Spleen (tissue), 11 donors: Measurements from ENCODE around the gene ORC6. TPM values are rescaled to one million over a fixed set of nuclear protein-coding genes. Genes with fewer than 3 reads are reported as not detected.

Experiments
- DNase-seq: peaks from one replicate; pipeline ENCODE4 v3.0.0-alpha.2; 2020
- H3K27ac ChIP-seq, 8 donors: fragments of 200-600 bp; sonication (generic) in 7 of 8; 1 replicate in 4 of 8; 2 replicates in 4 of 8; pipeline versions ENCODE4 v1.5.0 to v1.8.0; 2016 to 2021; ENCODE audit warnings: inconsistent platforms in 4 of 8, mild to moderate bottlenecking in 4 of 8, moderate library complexity in 1 of 8
- H3K27me3 ChIP-seq, 7 donors: fragments of 200-600 bp; sonication (generic) in 6 of 7; replicated peaks in 1 of 7; 1 replicate in 4 of 7; 2 replicates in 3 of 7; pipeline versions ENCODE4 v1.5.0 to v1.8.0; 2016 to 2021; ENCODE audit warnings: inconsistent platforms in 3 of 7, mild to moderate bottlenecking in 1 of 7
- H3K36me3 ChIP-seq, 6 donors: fragments of 200-600 bp; sonication (generic) in 5 of 6; 1 replicate in 4 of 6; 2 replicates in 2 of 6; pipeline versions ENCODE4 v1.5.0 to v1.8.0; 2016 to 2021; ENCODE audit warnings: inconsistent platforms in 2 of 6
- H3K4me1 ChIP-seq, 6 donors: fragments of 200-600 bp; sonication (generic) in 5 of 6; 1 replicate in 3 of 6; 2 replicates in 3 of 6; pipeline versions ENCODE4 v1.5.0 to v1.8.0; 2016 to 2021; ENCODE audit warnings: inconsistent platforms in 3 of 6
- H3K4me3 ChIP-seq, 8 donors: fragments of 200-600 bp; sonication (generic) in 7 of 8; 1 replicate in 4 of 8; 2 replicates in 4 of 8; pipeline versions ENCODE4 v1.5.0 to v1.8.0; 2016 to 2021; ENCODE audit warnings: inconsistent platforms in 4 of 8, mild to moderate bottlenecking in 4 of 8, moderate library complexity in 2 of 8
- H3K9me3 ChIP-seq, 8 donors: fragments of 200-600 bp; sonication (generic) in 7 of 8; 1 replicate in 4 of 8; 2 replicates in 4 of 8; pipeline versions ENCODE4 v1.5.0 to v1.8.0; 2016 to 2021; ENCODE audit warnings: inconsistent platforms in 4 of 8
- CTCF ChIP-seq, 11 experiments: fragments of 200-600 bp in 7 of 11; fragments of 450-650 bp in 4 of 11; sonication (generic) in 4 of 11; IDR thresholded peaks in 8 of 11; conservative IDR thresholded peaks in 3 of 11; 1 replicate in 7 of 11; 2 replicates in 4 of 11; pipeline versions ENCODE4 v1.4.0 to v1.8.0; 2016 to 2021; ENCODE audit warnings: antibody characterized with exemption in 11 of 11, inconsistent platforms in 4 of 11, mild to moderate bottlenecking in 1 of 11
- POLR2A ChIP-seq, 3 donors: fragments of 450-650 bp; IDR thresholded peaks; one replicate each; pipeline ENCODE4 v1.5.1; 2017; ENCODE audit warnings: antibody characterized with exemption in 3 of 3, mild to moderate bottlenecking in 1 of 3
- POLR2AphosphoS5 ChIP-seq, 3 donors: sonication (generic); formaldehyde crosslinking; IDR thresholded peaks; one replicate each; pipeline ENCODE4 v1.5.1; 2017; ENCODE audit warnings: antibody characterized with exemption in 3 of 3
- WGBS, 5 donors: extraction: QIAGEN DNeasy Blood & Tissue Kit in 3 of 5; methylation state at CpG; one replicate each; pipeline versions ENCODE4 v1.1.5 to v1.1.7; 2013 to 2018; 5-methylcytosine and 5-hydroxymethylcytosine counted together
- intact Hi-C: fragments of 100-400 bp; cut with DNase I; formaldehyde crosslinking; loops from one replicate; pipeline ENCODE4 v1.15.0; 2023; ENCODE audit warnings: low total_unique reads
- polyA plus RNA-seq, 3 donors: library from polyadenylated mRNA; stranded (reverse); fragments of 200-250 nt; gene quantifications; one replicate each; pipeline ENCODE4 v1.2.1, GENCODE V29; 2013
- total RNA-seq, 7 donors: library from RNA; depleted of rRNA in 3 of 7; stranded (reverse); fragments of >200 nt in 3 of 7; fragmentation: NEBNext Ultra II Directional in 4 of 7; extraction: Animal tissue kit (Norgen Biotek cat#: 25700) in 4 of 7; gene quantifications; one replicate each; pipeline versions ENCODE4 v1.1.0 to v1.2.1, GENCODE V29; 2016 to 2021
- donor health status: healthy with polysubstance abuse.
- donor health status: DM: no; HTN: no; CAD: no; lungs with moderate emphysema.
- donor health status: DM: no; HTN: no; CAD: no.
- donor health status: Bipolar disorder and iron deficiency.
- donor health status: healthy.
- donor health status: DM: no; HTN: no; CAD: no.
- donor health status: DM: yes; HTN: yes; CAD: no.

The ORC6 gene
- total and polyA plus RNA-seq, 10 donors = 3.1 to 11.4 (median 7.3) TPM

GRCh38 chr16:46691726-46692125, 2.3 kb downstream of the ORC6 start:
- 40 to 52% (median 47%) methylated on average over 4 of the region's 4 CpGs for WGBS, 5 donors
- TF ChIP-seq POLR2A (IDR thresholded peaks at IDR 0.05) (no peak), POLR2AphosphoS5 (IDR thresholded peaks at IDR 0.05) (no peak), CTCF (IDR thresholded peaks at IDR 0.05 in 8 of 11, conservative IDR thresholded peaks at IDR 0.05 in 3 of 11) (no peak)
- no peak overlapping the region for H3K27ac ChIP-seq

GRCh38 chr16:46693598-46693997, 4.1 kb downstream of the ORC6 start:
- Histone ChIP-seq H3K36me3 (peaks cover 0 to 43% (median 0%) of the 10 kb centered on the region in 6 donors), H3K27me3 (no peaks in the 10 kb centered on the region), H3K4me1 (peaks cover 7 to 37% (median 25%) of the 10 kb centered on the region in 6 donors), H3K9me3 (no peaks in the 10 kb centered on the region), H3K27ac (no peak overlapping the region), H3K4me3 (no peak overlapping the region)
- intact Hi-C loops = loop anchor here (10.0 kb wide), 1 partner anchor 111 kb away; no protein-coding TSS in a partner anchor
- DNase-seq = no peak
- TF ChIP-seq POLR2AphosphoS5 (IDR thresholded peaks at IDR 0.05) (no peak), CTCF (IDR thresholded peaks at IDR 0.05 in 8 of 11, conservative IDR thresholded peaks at IDR 0.05 in 3 of 11) (no peak), POLR2A (IDR thresholded peaks at IDR 0.05) (no peak)
- WGBS, 5 donors = 93 to 100% (median 97%) methylated on average over 2 of the region's 2 CpGs

More at GRCh38 chr16:46691726-46692125, 2.3 kb downstream of the ORC6 start:
- intact Hi-C loops = loop anchor here (10.0 kb wide), 1 partner anchor 113 kb away; no protein-coding TSS in a partner anchor
- no peak for DNase-seq
- Histone ChIP-seq H3K36me3 (peaks cover 0 to 25% (median 0%) of the 10 kb centered on the region in 6 donors), H3K4me3 (no peak overlapping the region), H3K9me3 (no peaks in the 10 kb centered on the region), H3K27me3 (no peaks in the 10 kb centered on the region), H3K4me1 (peaks cover 16 to 55% (median 42%) of the 10 kb centered on the region in 6 donors)

GRCh38 chr16:46695937-46696336, 6.5 kb downstream of the ORC6 start:
- Histone ChIP-seq H3K4me3 (no peak overlapping the region), H3K9me3 (no peaks in the 10 kb centered on the region), H3K27ac (no peak overlapping the region), H3K36me3 (peaks cover 0 to 43% (median 0%) of the 10 kb centered on the region in 6 donors), H3K4me1 (peaks cover 0 to 23% (median 12%) of the 10 kb centered on the region in 6 donors), H3K27me3 (no peaks in the 10 kb centered on the region)
- no peak for TF ChIP-seq CTCF (IDR thresholded peaks at IDR 0.05 in 8 of 11, conservative IDR thresholded peaks at IDR 0.05 in 3 of 11)
- WGBS, 5 donors = 92 to 99% (median 97%) methylated on average over 5 of the region's 5 CpGs
- intact Hi-C loops = loop anchor here (10.0 kb wide), 1 partner anchor 109 kb away; no protein-coding TSS in a partner anchor
- no peak for DNase-seq

GRCh38 chr16:46696957-46697356, 7.5 kb downstream of the ORC6 start:
- intact Hi-C loops = loop anchor here (10.0 kb wide), 1 partner anchor 108 kb away; no protein-coding TSS in a partner anchor
- WGBS, 5 donors = 78 to 96% (median 89%) methylated on average over 3 of the region's 3 CpGs
- no peak overlapping the region for H3K27ac ChIP-seq

More at GRCh38 chr16:46696957-46697356, 7.5 kb downstream of the ORC6 start:
- DNase-seq = no peak
- Histone ChIP-seq H3K4me3 (no peak overlapping the region), H3K27me3 (no peaks in the 10 kb centered on the region), H3K9me3 (no peaks in the 10 kb centered on the region), H3K36me3 (peaks cover 0 to 43% (median 0%) of the 10 kb centered on the region in 6 donors), H3K4me1 (peaks cover 0 to 13% (median 4%) of the 10 kb centered on the region in 6 donors)
- TF ChIP-seq CTCF (IDR thresholded peaks at IDR 0.05 in 8 of 11, conservative IDR thresholded peaks at IDR 0.05 in 3 of 11) (no peak), POLR2AphosphoS5 (IDR thresholded peaks at IDR 0.05) (no peak), POLR2A (IDR thresholded peaks at IDR 0.05) (no peak)
